ENCODE measurements around the gene SREBF2.
"Not testable (repeated sequence)": the region's sequence is repeated elsewhere in the genome, so short reads cannot be mapped to it uniquely, and the experiment has no call there.

SREBF2 gene

DNA sequence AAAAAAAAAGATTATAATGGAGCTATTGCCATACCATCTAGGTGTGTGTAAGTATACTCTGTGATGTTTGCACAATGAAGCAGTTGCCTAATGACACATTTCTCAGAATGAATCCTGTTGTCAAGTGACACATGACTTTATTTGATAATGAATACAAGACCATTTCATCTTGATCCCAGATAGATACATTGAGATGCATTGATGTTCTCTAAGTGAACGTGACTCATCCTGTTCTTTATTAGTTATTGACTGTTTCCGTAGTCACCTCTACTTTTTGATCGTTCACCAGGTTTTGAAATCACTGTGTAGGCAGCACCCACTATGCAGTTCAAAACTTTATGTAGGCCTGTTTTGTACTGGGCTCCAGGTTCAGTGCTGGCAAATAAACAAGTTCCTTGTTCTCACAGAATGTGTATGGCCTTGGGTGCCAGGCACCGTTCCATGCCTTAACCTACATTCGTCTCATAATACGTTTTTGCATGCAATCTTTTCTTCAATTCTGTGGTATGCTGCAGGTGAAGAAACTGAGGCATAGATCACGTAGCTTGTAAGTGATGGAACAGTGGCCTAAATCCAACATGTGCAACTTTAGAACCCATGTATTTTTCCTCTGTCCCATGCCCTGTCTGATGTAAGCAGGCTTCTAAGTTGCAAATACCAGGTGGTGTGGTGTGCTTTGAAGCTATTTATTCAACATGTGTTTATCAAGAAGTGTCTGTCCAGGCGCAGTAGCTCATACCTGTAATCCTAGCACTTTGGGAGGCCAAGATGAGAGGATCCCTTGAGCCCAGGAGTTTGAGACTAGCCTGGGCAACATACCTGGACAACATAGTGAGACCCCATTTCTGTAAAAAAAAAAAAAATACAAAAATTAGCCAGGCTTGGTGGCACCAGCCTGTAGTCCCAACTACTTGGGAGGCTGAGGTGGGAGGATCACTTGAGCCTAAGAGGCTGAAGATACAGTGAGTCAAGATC is 10.4 kb downstream of the SREBF2 start:
- DNase-seq (ENCODE audit: low spot score) = no peak

DNA sequence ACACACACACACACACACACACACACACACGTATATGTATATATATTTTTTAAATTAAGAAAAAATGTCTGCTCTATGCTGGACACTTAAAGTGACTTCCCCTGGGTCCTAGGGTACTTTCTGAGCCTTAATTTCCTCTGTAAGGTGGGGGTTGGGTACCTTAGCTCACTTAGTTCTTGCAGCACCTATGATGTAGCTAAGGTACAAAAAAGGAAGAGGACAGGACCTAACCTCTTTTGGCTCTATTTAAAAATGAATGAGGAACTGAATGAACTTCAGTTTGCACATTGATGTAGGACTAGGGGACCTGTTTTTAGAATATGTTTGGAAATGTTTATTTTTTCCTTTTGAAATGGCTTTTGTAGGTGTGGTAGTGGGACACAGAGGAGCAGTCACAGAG is 11.1 kb downstream of the SREBF2 start:
- DNase-seq (ENCODE audit: low spot score) = peak; percentile 30

DNA sequence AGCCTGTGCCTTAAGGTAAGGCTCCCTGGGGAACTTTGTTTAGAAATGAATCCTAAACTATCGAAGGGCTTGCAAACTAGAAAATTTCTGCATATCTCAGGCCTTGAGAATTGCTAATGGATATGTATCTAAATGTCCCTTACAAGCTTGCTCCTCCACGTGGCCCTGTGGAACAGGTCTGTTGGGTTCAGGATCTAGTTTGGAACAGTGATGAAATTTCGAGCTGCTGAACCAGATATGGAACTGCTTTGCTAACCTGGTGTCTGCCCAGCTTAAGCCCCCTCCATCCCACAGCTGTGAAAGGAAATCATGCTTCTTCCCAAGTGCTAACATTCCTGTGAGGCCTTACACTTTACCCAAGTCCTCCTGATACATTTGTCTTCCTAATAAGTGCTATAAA is 11.6 kb downstream of the SREBF2 start:
- no peak for DNase-seq (ENCODE audit: low spot score)

GRCh38 chr22:41845380-41846267 is 12.7 kb downstream of the SREBF2 start:
- no peak for DNase-seq (ENCODE audit: low spot score)

DNA sequence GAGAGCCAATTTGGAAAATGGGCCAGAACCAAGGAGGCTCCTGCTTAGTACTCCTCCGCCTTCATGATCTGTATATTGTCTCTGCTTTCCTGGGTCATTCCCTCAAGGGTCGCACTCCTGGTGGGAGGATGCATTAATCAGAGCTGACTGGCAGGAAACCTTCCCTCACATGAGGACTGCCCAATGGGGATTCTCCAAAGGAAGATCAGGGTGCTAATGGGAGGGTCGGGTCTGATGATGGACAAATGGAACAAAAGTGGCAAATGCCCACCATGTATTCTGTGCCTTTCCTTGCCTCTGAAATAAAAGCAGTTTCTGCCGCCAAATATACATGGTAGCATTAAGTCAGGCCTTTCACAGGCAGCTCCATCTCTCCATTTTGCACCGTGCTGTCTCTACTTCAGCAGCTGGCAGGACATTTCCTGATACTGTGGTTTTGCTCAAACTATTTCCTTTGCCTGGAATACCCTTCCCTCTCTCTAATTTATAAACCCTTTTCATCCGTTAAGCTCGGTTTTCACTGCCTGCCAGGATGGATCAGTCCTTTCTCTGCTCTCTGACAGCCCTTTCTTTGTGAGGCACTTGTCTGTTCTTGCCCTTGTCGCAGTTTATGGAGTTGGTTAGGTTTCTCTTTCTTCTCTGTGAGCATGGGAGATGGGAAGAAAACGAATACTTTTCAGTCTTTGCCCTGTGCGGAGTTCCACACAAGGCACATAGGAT is 13.5 kb downstream of the SREBF2 start:
- no peak for DNase-seq (ENCODE audit: low spot score)

DNA sequence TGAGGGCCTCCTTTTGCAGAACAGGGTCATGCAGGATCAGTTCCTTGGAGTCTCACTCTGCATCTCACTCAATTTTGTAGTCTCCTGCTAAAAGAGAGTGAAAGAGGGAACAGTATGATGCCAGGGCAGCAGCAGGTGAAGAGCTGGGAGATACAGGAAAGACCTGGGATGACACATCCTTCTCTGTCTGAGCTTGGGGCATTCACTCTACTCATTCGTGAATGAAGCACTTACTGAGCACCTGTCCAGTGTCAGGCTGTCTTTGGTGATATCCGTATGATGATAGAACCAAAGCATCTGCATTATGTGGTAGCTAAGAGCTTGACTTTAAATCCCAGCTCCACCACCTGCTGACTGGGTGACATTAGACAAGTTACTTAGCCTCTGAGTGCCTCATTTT is 14.4 kb downstream of the SREBF2 start:
- DNase-seq (ENCODE audit: low spot score) = no peak

- no peak for DNase-seq (ENCODE audit: low spot score)
These were observed 15.6 kb downstream of the SREBF2 start for GRCh38 chr22:41848468-41848867.

- no peak for DNase-seq (ENCODE audit: low spot score)
These were observed 23.6 kb downstream of the SREBF2 start for GRCh38 chr22:41856469-41856868.

GRCh38 chr22:41857155-41857859 is 24.4 kb downstream of the SREBF2 start:
- peak; percentile 78 for DNase-seq (ENCODE audit: low spot score)

DNA sequence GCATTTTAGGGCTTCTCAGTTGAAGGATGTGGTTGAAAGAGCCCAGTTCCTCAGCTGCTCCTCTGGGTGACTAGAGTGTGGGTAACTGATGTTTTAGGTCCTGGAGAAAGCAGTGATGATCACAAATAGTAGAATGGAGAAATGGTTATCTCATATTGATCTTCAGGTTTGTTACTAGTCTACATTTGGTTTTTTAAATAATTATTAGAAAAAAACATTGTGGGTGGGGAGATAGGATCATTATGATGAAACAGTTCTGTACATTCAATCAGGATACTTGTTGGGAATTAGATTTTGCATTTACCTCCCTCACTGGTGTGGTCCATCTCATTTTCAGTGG is 24.9 kb downstream of the SREBF2 start:
- DNase-seq (ENCODE audit: low spot score) = no peak

GRCh38 chr22:41862160-41862529 is 29.2 kb downstream of the SREBF2 start:
- DNase-seq (ENCODE audit: low spot score) = peak; percentile 62

GRCh38 chr22:41862530-41863266 is 29.8 kb downstream of the SREBF2 start:
- DNase-seq (ENCODE audit: low spot score) = peak; percentile 39

DNA sequence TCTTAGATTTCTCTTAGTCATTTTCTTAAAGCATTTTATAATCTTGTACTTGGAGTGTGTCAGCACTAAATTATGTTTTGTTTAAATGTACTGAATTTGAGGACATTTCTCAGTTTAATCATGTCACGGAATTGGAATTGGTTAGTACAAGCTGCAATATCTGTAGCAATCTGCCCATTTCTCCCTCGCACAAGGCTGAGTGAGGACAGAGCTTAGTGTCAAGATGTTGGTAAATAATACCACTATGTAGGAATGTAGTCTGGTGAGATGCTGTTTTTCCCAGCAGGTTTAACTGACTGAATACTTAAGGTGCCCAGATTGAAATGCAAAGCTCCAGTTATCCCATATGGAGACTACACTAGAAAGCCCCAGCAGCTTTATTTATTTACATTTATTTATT is 30.6 kb downstream of the SREBF2 start:
- no peak for DNase-seq (ENCODE audit: low spot score)

- DNase-seq (ENCODE audit: low spot score) = no peak
These were observed 35.7 kb downstream of the SREBF2 start for GRCh38 chr22:41868556-41868955.

GRCh38 chr22:41870081-41870480 is 37.2 kb downstream of the SREBF2 start:
- DNase-seq (ENCODE audit: low spot score) = not testable (repeated sequence)

GRCh38 chr22:41870786-41871185 is 37.9 kb downstream of the SREBF2 start:
- no peak for DNase-seq (ENCODE audit: low spot score)

- no peak for DNase-seq (ENCODE audit: low spot score)
These were observed 40.5 kb downstream of the SREBF2 start for GRCh38 chr22:41873391-41873790.

DNA sequence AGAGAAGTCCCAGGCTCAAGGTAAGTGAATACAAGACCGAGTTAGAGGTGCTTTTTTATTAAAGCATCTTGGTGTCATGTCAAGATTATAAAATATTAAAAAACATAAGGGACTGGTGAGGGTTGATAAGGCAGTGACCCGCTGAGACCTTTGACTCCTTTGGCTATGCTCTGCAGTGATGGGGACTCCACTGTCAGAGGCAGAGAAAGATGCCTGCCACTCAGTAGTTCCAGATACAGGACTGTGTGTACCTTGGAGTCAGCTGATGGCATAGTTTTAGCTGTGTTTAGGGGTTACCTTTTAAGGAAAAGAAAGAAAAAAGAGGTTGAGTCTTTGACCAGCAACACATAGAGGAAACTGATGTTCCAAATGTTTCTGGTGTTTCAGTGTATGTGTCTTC is 41.2 kb downstream of the SREBF2 start:
- DNase-seq (ENCODE audit: low spot score) = no peak

DNA sequence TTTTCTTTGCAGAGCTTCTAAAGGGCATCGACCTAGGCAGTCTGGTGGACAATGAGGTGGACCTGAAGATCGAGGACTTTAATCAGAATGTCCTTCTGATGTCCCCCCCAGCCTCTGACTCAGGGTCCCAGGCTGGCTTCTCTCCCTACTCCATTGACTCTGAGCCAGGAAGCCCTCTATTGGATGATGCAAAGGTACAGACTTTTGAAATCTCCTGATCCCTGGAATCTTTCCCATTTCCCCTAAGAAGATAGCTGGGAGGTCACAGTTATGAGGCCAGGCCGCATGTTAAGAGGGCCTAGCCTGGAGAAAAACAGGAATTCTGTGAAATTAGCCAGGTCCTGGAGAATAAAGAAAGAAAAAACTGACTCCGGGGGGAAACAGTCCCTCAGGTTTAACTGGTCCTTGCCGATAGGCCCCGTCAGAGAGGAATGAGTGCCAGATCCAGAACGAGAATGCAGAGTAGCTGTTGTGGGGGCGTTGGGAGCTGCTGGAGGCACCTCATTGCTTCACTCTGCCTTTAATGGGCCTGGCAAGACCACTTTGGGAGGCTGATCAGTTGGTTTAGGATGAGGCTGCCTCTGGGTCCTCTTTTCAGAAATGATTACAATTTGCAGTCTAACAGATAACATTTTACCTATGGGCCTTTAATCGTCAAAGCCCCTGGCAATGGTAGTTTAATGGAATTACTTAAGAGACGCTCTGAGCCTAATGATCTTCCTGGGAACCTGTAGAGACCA is 42.8 kb downstream of the SREBF2 start:
- DNase-seq (ENCODE audit: low spot score) = no peak

- DNase-seq (ENCODE audit: low spot score) = no peak
These were observed 43.4 kb downstream of the SREBF2 start for GRCh38 chr22:41876275-41876674.
